DMS153 treated with DMSO at 0.1 percent for 48 hours (cell line): ENCODE measurements around the gene GTSE1.
"Not testable (repeated sequence)": the region's sequence is repeated elsewhere in the genome, so short reads cannot be mapped to it uniquely, and the experiment has no call there.

Experiments
- DNase-seq: peaks from one replicate; lab custom pipeline; 2025; ENCODE audit not compliant: unreplicated experiment; lab: John Stamatoyannopoulos, UW

The GTSE1 gene

GRCh38 chr22:46293577-46294260 is 3.0 kb upstream of the GTSE1 start:
- DNase-seq: no peak

- DNase-seq: no peak
Measured at GRCh38 chr22:46294784-46295183, 1.9 kb upstream of the GTSE1 start.

DNA sequence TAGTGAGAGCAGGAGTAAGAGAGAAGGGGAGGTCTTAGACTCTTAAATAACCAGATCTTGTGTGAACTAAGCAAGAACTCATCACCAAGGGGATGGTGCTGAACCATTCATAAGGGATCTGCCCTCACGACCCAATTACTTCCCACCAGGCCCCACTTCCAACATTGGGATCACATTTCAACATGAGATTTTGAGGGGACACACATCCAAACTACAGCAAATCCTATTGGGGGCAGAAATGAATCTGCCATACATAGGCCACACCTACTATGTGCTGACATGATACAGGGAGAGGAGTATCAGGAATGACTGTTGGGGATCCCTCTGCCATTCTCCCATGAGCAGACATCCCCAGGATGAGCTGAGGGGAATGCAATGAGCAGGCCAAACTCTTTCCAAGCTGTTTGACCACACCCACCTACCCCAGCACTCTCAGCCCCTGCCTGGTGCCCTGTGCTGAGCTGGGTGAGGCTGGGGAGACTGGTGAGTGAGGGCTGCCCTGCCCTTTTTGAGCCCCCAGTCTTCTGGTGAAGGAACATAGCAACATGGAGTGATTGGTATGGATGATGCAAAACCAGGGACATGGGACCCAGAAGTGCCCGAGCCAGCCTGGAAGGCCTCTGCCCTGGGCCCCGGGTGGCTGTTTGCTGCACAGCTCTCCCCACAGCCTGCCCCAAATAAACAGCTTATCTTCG is 1.2 kb upstream of the GTSE1 start:
- no peak for DNase-seq

DNA sequence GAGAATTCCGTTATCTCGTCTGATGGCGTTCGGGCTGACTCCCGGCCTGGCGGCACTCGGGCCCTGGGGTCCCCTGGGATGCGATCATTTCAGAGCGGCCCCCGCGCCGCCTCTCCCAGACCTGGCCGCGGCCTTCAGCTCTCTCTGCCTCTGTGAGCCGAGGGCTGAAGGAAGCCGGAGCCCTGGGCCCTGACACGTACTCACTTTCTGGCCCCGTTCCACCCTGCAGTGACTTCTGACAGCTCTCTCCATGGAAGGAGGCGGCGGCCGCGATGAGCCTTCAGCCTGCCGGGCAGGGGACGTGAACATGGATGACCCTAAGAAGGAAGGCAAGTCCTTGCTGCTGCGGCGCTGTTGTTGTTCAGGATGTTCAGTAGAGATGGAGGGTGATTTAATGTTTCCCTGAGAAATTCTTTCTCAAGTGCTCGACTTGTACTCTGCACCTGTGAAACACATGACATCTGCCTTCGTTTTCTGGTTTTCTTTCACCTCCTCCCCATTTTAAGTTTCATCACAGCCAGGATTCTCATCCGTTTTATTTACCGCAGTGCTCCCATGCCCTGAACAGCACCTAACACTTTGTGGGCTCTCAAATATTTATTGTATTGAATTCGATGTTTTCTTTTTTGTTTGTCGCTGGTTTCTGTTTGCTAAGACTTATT is 612 bp downstream of the GTSE1 start:
- no peak for DNase-seq

DNA sequence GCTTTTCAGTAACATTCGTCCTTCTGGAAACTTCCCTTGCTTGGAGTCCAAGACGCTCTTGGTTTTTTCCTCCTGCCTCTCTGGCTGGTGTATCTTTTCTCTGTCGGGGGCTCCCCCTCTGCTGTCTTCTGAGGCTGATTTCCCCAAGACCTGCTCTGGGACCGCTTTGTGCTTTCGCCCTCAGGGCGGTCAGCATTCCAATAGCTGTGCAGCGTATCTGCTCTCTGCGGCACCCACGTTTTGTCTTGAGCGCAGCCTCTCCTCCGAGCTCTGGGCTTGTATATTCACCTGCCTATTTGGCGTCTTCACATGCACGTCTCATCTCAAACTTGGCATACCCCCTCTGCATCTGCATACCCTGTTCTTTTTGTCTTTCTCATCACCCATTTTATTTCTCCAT is 2.4 kb downstream of the GTSE1 start:
- DNase-seq: no peak

DNA sequence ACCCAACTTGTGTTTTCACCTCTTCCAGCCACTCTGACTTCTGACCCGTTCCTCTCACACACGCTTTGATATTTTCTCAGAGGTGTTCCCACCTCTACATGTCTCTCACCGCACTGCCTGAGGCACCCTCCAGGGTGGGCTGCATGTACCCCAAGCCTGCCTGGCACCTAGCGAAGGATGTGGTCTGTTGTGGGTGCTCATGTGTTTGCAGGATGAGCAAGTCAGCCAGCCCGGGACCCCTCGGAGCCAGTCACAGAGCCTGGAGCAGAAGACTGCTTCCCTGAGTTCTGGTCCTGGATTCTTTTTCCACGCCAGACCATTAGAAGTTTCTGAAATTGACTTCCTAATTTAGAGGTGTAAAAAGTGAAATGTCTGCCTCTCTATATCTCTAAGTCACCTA is 3.8 kb downstream of the GTSE1 start:
- DNase-seq: no peak

DNA sequence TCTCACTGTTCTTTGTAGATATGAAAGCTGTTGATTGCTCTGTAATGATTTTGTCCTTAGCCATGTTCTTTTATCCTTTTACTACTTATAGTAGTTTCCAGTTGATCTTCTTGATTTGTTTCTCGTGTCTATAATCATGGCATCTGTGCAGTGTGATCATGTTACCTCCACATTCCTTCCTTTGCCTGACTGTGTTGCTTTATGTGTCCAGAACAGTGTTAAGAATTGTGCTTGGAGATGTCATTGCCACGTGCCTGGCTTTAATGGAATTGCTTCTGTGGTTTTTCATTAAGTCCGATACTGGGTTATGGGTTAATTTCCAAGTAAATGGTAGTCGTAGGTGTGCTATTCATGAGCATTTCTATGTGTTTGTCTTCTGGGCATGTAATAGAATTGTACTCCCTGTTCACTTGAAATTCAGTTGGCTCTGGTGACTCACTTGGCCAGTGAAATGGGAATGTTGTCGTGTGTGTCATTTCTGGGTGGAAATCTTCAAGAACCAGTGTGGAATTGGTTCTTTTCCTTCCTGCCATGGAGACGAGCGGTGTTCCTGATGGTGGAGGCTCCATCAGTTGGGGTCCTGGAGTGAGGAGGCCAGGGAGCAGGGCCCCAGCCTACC is 6.8 kb downstream of the GTSE1 start:
- no peak for DNase-seq

- no peak for DNase-seq
Measured at GRCh38 chr22:46308283-46308988, 11.8 kb downstream of the GTSE1 start.

DNA sequence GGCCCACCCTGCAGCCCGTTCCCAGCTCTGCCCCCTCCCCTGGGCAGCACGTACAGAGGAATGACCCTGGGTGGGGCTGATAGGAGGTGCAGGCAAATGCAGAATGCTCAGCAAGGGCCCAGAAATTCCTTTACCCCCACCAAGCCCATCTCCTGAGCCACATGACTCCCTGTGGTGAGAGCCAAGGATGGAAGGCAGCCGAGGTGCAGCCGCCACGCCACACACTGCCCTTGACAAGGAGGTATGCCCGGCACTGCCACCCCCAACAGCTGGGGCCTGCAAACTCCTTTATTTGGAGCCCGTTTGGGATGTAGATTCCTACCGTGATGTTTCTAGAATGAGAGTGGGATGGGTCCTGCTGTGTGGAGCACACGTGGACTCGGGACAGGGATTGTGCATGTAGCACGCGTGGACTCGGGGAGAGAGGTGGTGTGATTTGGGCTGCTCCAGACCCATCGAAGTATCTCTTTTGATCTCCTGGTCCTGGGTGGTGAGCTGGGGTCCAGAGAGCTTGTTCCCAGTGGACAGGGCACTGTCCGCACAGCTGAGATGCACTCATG is 12.9 kb downstream of the GTSE1 start:
- DNase-seq: no peak

GRCh38 chr22:46312056-46312455 is 15.4 kb downstream of the GTSE1 start:
- DNase-seq: no peak

GRCh38 chr22:46312848-46313247 is 16.2 kb downstream of the GTSE1 start:
- not testable (repeated sequence) for DNase-seq

- DNase-seq: no peak
Measured at GRCh38 chr22:46315976-46316375, 19.3 kb downstream of the GTSE1 start.

GRCh38 chr22:46317646-46318045 is 21.0 kb downstream of the GTSE1 start:
- DNase-seq: no peak

DNA sequence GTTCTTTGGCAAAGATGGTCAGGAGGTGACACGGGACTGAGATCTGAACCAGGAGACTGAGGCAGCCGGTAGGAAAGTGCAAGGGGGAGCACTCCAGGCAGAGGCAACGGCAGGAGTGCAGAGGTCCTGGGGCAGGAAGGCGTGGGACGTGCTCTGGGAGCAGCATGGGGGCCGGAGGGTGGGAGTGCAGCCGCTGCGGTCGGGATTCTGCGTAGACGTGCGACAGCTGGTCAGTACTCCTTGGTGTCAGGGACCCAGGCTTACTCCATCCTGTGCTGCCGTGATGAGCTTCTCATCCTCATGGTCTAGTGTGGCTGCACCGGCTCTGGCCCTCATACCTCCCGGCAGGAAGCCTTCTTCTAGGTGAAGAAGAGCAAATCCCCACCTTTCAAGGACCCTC is 21.9 kb downstream of the GTSE1 start:
- no peak for DNase-seq

DNA sequence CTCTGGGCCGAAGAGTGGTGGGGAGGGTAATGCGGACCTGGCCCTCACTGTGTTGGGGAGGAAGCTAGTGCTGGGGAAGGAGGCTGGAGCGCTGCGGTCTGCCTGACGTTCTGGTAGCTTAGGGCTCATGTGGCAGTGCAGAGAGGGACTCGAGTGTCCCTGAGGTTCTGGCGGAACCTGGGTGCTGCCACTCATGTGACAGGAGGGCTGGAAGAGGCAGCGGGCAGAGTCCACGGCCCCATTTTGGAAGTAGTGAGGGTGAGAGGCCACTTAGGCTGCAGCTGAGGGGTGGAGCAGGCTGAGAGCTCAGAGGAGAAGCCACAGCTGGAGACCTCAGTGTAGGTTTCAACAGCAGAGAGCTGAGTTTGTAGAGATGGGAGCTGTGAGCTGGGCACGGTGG is 22.6 kb downstream of the GTSE1 start:
- no peak for DNase-seq

DNA sequence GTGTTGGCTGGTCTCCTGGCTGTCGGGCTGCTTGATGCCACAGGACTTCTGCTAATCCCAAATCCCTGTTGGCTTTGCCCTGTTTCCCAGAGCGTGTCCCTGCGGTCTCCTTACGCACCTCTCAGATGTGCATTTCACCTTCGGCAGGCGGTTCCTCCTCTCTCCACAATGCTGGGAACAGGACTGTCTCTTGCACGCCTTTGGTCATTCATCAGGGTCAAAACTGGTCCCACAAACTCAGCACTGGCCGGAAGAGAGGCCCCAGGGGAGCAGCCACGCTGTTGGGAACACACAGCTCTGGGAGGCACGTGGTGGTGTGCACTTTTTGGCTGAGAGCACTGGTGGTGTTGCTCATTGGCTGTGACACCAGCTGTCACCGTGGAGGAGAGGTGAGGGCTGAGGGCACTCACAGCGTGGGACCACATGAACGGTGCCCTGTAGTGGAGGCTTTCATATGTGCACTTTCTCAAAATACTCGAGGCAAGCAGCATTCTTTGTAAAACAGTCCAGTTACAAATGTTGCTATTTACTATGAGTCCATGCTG is 23.6 kb downstream of the GTSE1 start:
- DNase-seq: no peak

GRCh38 chr22:46320716-46321386 is 24.2 kb downstream of the GTSE1 start:
- no peak for DNase-seq

DNA sequence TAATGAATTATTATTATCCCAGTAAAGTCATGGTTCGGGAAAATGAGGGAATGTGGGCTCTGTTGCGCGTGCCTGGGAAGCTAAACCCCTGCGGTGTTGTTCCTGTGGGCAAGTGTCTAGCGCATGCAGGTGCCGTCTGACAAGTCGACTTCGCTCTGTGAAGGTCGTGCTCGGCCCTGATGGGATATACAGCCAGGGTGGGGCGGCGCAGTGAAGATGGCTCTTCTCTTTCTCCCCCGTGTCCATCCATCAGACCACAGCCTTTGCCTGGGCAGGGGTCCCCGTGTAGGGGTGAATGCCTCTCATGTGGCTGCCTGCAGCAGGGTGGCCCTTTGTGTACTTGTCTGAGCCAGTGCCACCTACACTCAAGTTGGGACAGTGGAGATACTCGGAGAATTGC is 26.0 kb downstream of the GTSE1 start:
- DNase-seq: no peak

DNA sequence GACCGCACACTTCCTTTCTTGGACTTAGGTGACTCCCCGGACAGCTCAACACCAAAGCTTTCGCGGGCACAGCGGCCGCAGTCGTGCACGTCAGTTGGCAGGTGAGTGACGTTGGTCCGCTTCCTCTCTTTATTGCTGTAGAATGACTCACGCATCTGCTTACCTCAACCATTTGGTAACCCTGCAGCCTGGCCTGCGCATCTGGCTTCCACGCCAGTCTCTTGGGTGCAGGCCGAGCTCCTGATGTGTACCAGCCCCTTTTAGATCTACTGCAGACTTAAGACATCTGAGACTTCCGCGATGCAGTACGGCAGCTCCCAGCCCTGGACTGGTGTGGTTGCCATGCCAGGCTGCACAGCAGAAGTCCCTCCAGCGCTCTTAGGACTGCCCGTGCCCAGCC is 26.5 kb downstream of the GTSE1 start:
- no peak for DNase-seq

GRCh38 chr22:46326066-46326680 is 29.5 kb downstream of the GTSE1 start:
- DNase-seq: no peak
